Esophagus mucosa (tissue), 1 donor: ENCODE results near the gene DNMBP. TPM values are rescaled to one million over a fixed set of nuclear protein-coding genes. Genes with fewer than 3 reads are reported as not detected.
"Not testable (repeated sequence)": the region's sequence is repeated elsewhere in the genome, so short reads cannot be mapped to it uniquely, and the experiment has no call there.

Experiments
- ATAC-seq: fragments of 200-7000 bp; cut with Tn5 transposase; one replicate; pipeline ENCODE4 v1.9.1; 2020
- total RNA-seq: library from RNA; stranded (reverse); gene quantifications from one replicate; pipeline ENCODE4 v1.2.4, GENCODE V29; 2023
- donor health status: DM: yes; HTN: yes; CAD: no.

Gene DNMBP
- total RNA-seq, 1 donor from 2014 or later: 12.4 TPM

DNA sequence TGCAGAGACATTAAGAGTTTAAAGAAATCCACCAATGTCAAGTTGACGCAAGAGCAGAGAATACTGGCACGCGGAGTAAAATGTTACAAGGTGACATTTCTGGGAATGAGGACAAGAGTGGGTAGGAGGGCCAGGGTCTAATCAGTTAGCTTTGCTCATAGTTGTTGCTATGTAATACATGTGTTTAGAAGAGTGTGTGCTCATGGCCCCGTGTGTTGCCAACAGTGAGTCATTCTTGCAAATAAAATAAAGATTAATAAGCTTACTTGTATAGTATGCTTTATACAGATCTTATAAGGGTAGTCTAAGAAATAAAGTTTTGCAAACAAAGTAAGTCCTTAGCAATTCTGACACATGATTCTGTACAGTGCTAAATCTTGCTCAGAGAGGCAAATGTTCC, 64.5 kb downstream of the DNMBP start:
- ATAC-seq: peak; percentile 93

DNA sequence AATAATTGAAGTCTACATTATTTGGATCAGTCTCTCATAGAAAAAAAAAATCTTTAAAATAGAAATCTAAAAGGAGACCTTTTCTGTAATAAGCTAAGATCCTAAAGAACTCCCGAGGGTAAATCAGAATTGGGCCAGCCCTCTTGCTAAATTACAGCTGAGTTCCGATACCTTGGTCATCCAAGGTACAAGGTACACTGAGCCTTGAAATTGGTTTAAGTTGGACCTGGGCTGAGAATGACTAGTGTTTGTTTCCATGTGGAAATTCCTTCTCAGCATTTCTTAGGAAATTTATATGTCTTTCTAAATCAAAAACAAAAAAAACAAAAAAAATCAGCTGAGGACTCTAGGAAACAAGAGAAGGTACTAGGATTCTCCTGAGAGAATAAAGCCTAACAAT, 64.9 kb downstream of the DNMBP start:
- ATAC-seq: no peak

DNA sequence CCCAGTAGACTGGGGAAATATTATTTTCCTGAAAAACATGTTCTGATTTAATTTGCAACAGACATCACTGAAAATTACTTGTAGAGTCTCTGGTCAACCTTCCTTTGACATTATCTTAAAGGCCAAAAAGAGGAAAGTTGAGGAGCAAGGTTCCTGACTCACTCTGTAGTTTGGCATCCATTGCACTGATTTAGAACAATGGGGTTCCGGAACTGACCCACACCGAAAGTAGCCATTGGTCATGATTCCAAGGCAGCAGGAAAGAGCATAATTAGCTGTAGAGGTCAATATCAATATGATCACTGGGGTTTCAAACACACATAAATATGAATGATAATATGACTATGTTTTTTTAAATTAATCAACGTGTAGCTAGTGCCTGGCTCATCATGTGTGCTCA, 65.8 kb downstream of the DNMBP start:
- no peak for ATAC-seq

DNA sequence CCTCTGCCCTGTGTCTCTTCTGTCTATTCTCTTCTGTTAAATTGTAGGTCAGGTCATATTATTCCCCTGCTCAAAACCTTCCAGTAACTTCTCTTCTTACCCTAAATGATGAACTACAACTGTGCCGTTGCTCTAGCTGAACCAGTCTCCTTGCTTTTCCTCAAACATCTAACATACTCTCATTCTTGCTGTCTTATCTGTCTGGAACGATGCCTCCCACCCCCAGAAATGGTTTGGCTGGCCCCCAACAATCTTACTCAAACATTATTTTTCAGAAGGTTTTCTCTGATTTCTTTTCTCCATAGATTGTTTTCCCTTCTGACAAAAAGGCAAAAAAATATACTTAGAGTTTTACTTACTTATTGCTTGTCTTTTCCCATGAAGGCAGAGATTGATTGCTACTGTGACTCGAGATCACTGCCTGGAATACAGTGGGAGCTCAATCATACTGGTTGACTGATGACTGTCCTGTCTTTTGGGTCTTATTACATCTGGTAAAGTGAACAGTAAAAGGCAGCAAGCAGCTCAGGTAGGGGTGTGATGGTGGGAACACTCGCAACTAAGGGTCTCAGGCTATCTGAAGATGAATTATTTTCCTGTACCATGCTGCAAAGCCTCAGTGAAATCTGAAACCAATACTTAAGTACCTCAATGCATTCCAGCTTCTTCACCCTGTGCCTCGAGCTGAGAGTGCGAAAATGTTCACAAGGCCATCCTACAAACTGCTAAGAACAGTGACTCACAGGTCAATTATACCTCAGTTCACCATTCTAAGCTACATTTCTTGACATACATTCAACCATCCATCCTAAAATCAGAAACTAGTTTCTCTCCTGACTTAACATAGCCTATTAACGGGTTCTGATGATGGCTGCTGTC, 67.6 kb downstream of the DNMBP start:
- no peak for ATAC-seq

DNA sequence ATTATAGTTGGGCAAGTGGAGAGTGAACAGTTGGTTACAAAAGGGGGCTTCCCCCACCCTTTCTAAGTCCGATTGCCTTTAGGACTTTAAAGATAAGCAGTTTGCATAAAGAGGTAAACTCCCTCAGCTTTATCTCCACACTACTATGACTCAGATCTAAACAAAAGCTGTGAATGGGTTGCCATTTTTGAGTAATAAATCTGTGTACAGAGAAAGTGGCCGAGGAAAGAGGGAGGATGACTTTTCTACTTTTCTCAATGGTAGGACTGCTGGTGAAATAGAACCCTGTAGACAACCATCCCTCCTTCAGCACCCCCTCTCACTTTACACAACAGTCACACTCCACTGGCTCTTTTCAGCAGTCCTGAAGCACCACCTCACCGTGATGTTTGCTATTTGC, 71.2 kb downstream of the DNMBP start:
- no peak for ATAC-seq

DNA sequence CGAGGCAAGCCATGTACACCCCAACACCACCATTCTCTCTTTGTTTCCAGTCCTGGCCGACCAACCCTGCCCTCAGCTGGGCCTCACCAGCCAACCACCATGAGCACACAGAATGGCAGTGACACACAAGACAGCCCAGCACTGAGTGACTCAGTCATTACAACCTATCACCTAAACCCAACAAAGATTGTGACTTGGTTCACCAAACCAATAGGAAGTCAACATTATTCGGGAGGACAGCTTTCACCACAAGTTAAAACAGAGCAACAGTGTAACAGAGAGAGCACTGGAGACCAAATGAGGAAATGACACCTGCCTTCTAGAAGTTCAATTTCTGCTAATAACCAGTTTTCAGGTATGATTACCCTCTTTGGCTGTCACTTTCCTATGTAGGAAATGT, 72.1 kb downstream of the DNMBP start:
- no peak for ATAC-seq

DNA sequence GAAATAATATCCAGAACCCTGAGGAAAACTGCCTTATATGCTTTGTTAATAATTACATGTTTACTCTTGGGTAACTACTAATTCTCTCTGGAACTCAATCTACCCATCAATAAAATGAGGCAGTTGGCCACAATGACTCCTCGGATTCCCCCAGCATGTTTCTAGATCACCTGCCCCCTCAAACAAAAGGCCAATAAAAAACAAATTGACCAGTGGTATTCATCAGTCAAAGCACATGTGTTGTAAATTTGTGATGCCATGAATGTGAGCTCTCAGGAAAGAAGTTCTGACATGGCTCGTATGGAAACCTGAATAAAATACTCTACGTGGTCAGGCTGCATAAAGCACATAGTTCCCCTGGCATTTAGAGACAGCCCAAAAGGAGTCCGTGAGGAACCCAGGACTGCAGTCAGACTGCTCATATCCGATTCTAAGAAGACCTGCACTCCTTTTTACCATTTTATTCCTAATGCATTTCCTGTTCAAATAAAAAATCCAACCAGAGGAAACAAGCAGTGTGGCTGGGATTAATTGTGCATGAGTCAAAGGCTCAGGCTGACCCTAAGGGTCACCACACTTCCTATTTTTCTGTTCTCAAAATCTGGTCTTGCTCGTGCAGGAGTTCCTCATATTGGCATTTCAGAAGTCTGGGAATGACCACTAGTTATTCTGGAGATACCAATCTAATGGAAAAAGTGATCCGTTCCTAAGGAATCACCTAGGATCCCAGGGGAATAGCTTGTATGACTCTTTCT, 77.4 kb downstream of the DNMBP start:
- not testable (repeated sequence) for ATAC-seq

DNA sequence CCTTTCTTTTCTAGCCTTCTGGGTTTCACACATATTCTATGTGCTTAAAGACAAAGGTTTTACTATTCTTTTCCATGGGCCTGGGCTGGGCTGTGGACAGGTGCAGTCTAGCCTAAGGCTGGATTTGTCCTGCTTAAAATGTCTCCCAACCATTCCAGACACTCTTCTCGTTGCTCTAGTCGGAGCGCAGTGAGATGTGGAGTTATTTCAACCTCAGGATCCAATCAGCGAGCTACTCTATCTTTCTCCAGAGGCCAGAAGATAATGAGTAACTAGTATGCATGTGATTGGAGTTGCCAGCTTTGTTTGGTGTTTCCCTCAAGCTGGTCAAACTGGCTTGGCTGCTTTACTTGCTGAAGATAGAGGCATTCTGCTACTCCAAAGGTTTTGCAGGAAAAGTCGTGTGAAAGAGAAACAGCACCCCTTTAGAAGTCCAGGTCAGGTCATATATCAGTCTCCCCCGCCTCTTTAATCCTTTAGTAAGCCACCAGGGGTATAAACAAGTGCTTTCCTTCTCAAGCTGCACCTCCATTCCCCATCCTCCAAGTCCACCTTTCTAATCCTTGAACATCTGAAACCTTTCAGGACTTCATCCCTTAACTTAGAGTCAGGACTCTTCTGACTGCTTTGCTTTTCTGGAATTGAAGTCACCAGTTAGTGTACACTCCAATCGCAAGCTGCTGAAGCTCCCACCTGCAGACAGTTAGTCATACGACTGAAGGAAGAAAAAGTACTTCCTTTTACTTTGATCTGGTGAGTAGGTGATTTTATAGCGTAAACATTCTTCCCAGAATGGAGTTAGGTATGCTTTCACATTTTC, 78.8 kb downstream of the DNMBP start:
- ATAC-seq: peak; percentile 94

DNA sequence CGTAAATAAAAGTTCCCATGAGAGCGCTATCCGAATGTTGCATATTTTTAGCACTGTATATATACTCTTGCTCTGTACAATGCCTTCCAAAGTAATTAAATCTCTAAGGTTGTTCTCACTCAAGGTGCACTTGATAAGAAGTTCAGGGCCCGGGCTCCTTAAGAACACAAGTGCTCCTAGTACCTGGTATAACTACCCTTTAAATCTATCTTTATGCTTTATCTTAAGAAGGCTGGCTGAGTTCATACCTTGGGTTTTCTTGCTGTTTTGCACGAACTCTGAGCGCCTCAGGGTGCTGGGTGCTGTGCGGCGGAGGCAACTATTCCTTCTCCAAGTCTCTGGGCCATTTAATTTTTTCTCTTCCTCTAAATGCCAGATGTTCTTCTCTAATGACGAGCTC, 80.4 kb downstream of the DNMBP start:
- ATAC-seq: no peak

DNA sequence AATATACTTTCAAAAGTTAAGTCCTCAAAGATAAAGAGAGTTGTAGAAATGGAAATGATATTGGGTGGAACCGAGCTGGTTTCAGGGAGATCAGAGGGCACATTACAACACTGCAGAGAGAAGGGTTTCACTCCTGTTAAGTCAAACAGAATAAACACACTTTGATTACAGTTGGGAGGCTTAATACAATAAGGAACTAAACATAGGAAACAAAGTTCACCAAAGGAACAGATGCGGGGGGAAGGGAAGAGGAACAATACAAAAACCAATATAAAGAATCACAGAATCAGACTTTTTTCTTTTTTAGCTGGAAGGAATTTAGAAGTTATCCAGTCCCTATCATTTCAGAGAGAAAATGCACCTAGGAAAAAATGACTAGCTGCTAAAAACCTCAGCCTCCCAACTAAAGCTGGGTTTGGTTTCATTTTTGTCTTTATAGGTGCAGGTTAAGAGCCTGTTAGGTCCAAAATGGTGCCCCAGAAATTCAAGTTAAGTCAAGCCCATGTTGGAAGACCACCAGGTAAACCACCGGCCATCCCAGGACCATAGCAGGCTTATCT, 81.9 kb downstream of the DNMBP start:
- ATAC-seq: no peak

DNA sequence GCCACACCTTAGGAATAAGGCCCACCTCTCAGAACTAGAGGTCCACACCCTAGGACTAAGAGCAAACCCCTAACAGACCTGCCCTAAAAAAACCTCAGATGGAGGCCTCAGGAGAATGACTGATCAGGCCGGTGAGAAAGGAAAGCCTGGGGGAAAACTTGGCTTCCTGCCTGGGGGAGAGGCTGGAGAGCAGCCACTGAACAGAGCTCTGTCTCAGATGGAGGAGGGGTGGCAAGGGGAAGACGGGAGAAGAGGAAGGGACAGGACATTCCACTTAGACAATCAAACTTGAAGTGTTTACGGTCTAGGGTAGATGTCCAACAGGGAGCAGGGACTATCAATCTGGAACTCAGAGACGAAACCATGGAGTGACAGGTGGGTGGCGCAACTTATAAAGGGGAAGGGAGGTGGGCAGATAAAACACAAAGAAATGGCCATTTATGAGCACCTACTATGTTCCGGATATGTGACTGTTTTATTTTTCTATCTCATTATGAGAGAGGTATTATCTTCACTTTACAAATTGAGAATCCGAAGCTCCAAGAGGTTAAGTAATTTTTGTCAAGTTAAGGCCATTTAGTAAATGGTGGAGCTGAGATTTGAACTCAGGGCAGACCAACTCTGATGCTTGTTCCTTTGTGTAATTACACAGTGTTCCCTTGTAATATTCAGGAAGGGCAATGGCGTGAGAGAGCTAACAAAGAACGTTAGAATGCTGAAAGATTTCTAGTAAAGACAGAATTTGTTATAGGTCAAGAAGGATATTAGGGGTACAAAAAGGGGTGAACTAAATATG, 82.6 kb downstream of the DNMBP start:
- no peak for ATAC-seq

DNA sequence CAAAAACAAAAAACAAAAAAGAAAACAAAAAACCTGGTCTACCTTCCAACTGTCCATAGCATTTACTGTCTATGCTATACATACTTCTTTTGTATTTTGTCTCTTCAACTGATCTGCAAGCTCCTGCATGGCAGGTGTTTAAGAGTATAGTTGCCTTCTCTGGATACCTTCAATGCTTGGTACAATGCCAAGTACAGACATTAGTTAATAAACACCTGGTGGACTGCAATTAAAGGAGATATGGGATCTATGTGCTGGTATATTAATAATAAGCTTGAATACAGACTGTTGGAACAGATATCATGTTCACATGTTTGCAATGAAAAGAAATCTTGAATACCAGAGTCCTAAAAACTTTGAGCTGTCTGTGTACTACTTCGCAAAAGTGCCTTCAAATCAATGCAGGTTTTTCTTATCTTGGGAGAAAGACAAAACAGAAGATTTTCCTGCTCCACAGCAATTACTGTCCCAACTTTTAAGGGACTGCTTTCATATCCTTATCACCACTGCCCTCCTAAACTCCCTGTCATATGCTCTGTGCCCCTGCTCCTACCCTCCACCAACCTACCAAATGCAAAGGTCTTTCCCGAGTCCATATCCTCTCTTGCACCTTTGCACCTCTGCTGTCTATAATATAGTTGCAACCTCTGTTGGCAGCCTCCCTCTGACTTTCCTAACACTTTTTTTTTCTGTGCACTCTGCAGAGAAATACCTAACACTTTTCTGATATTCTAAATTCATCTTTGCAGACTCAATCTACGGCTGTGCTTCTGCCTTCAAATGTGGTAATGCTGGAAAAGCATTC, 85.1 kb downstream of the DNMBP start:
- ATAC-seq: no peak

DNA sequence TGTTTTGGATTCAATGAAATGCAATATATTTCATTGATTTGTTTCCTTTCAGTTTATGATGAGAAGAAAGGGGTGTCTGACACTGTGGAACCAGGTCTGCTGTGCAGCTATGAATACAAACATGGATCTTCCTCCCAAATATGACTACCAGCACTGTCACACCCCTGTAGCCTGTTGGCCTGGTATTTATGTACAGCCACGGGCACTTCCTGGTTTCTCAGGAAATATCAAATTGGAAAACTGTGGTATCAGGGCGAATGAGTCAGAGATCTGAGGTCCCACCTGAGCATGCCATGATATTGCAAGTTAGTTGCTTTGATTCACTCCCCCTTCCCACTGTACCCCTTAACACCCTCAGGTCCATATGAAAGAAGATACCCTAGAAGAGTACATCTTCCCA, 87.8 kb downstream of the DNMBP start:
- peak; percentile 75 for ATAC-seq

DNA sequence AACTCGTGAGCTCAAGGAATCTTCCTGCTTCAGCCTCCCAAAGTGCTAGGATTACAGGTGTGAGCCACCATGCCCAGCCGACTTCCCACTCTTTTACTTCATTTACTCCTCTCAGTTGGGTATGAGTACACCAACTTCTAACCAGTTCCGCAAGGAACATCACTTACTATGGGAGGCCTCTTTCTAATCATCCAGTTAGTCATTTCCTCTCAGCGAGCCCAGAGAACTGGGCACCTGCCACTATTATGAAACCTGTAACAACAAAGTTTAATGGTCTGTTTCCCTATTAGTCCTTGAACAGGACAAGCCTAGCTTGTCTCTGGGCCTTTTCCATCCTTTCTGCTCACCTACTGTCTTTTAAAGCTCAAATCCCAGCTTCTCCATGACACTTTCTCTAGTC, 88.8 kb downstream of the DNMBP start:
- ATAC-seq: peak; percentile 95

DNA sequence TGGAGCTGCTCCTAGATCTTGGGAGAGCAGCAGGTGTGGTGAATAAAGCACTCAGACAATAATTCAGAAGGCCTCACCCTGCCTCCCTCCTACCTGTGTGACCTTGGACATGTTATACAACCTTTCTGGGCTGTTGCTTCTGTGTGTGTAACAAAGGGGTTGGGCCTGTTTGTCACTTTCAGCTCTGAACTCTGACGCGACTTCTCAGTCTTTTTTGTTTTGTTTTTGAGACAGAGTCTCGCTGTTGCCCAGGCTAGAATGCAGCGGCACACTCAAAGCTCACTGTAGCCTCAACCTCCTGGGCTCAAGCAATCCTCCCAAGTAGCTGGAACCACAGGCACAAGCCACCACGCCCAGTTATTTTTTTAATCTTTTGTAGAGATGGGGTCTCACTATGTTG, 89.3 kb downstream of the DNMBP start:
- peak; percentile 53 for ATAC-seq

DNA sequence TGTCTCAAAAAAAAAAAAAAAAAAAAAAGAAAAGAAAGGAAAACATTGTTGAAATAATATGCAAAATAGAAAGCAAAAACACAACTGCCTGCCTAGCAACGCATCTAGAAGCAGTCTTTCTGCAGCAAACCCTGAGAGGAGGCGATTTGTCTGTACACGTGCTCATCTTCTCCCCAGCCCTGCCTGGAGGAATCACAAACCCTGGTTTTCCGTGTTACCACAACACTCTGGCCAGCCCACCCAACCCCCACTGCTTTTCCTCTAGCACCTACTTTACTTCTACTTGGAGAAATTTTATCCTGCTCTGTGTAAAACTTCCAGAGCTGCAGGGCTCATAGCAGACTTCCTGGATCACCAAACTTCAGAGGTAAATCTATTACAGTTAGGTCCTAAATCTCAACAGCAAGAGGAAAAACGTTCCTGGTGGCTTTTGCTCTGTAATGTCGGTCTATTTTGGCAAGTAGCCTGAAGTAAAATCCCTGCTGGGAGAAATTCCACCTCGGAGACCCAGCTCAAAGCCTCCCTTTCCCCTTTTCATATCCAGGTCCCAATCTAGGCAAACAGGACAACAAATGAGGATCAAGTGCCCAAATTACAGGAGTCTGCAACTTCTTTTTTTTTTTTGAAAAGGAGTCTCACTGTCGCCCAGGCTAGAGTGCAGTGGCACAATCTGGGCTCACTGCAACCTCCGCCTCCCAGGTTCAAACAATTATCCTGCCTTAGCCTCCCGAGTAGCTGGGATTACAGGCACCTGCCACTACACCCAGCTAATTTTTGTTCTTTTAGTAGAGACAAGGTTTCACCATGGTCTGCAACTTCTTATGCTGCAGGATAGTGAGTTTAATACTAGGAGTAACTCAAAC, 91.6 kb downstream of the DNMBP start:
- no peak for ATAC-seq

DNA sequence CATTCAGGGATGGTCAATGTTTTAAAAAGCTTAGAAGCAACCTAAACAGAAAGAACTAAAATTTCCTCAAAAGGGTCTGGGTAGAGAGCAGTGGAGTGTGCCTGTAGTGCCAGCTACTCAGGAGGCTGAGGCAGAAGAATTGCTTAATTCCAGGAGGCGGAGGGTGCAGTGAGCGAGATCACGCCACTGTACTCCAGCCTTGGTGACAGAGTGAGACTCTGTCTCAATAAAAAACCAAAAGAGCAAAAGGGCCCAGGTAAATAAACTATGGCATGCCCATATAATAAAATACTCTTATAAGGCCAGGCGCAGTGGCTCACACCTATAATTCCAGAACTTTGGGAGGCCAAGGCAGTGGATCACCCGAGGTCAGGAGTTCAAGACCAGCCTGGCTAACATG, 93.0 kb downstream of the DNMBP start:
- ATAC-seq: no peak

DNA sequence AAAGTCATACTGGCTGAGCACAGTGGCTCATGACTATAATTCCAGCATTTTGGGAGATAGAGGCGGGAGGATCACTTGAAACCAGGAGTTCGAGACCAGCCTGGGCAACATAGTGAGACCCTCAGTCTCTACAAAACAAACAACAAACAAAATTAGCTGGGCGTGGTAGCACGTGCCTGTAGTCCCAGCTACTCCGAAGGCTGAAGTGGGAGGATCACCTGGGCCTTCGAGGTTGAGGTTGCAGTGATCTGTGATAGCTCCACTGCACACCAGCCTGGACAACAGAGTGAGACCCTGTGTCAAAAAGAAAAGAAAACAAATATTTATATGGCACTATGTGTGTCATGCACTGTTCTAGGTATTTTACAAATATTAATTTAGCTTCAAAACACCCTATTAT, 94.3 kb downstream of the DNMBP start:
- ATAC-seq: no peak

DNA sequence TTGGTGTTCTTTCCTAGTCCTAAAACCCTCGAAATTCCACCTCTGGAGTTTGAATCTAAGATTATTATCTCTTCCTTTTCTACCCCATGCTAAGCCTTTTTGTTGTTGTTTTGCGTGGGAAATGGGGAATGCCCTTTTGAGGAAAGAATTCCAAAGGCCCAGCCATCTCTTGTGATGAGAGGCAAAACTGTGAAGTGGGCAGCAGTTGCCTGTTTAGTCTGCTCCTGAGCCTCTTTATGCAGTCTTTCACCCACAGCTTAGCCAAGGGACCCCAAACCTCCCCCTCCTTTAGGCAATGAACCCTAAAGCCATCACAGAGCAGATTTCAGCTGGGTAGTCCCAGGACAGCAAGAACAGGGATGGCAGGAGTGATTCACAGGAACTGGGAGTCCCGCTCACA, 95.5 kb downstream of the DNMBP start:
- no peak for ATAC-seq

DNA sequence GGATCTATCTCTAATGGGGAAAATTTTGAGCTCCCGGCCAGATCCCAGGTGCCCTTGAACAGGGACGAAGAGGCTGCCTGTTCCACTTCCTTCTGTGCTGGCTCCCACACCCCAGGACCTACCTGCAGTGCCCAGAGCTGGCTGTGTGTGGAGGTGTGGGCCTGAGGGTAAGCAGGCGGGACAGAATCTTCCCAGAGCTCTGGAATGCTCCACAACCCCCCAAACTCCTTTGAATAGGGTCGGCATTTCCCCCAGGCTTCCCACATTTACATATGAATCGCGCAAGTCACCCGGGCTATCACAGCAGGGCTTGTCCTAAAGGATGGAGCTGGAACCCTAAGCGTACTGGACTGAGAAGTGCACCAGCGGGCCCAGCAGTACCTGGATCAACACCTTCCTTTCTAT, 95.9 kb downstream of the DNMBP start:
- ATAC-seq: peak; percentile 52
